ENCODE data around the gene APOBEC3H. TPM values are rescaled to one million over a fixed set of nuclear protein-coding genes. Genes with fewer than 3 reads are reported as not detected.

The APOBEC3H gene
- total and polyA plus RNA-seq, 2 experiments from 2014 or later: not detected

DNA sequence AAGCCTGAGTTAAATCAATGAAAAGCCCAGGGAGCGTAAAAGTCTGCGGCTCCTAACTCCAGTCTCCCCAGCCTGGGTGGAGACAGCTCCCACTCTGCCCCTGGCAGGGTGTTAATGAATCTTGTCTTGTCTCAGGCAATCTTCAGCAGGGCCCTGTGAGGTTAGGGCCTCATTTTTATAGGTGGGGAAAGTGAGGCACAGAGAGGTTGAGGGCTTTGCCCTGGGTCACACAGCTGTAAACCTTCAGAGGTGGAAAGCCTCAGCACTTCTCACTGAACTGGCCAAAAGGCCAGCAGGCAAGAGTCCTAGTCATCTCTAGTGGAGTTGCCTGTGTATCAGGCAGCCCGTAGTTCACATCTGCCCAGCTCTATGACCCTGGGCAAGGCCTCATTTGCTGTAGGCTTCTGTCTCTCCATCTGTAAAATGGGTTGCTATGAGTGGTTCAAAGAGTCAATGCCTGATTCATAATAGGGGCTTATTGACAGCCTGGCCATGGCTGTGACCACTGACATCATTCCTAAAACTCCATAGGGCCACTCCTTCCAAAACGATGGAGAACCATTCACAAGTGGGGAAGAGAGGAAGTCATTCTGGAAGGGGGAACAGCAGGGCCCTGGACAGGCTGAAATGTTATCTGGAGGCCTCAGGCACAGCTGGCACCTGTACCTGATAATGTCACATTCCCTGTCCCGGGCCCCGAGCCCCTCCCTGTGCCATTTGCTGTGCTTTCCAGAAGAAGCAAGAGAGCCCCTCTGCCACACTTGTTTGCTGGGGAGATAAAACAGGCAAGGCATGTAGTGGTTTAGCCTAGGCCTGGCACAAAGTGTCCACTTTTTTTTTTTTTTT is 49.4 kb downstream of the APOBEC3H start (continued):
- TF ChIP-seq ZNF462 (CRISPR knock-in tag; IDR thresholded peaks at IDR 0.05) (no peak), EZH2phosphoT487 (IDR thresholded peaks at IDR 0.05; ENCODE audit: unreplicated experiment) (no peak), JUNB (IDR thresholded peaks at IDR 0.05; ENCODE audit: unreplicated experiment) (no peak), CREB1 (CRISPR knock-in tag; IDR thresholded peaks at IDR 0.05; ENCODE audit: low read depth) (no peak), ZNF114 (CRISPR knock-in tag; IDR thresholded peaks at IDR 0.05) (no peak), CTCF (conservative IDR thresholded peaks at IDR 0.05; ENCODE audit: low read depth in 2 of 2) (no peak)
